OCI-LY7 (cell line): ENCODE results near the gene ACACB. TPM values are rescaled to one million over a fixed set of nuclear protein-coding genes. Genes with fewer than 3 reads are reported as not detected.

Experiments used
- BruUV-seq: library from RNA; stranded (reverse); fragments of 400-500 nt; replicated peaks from 2 replicates; lab custom pipeline; 2021; lab: Mats Ljungman, UMichigan
- CTCF ChIA-PET: fragments of 300-600 bp; sonication (Branson Sonifier 250); formaldehyde crosslinking; loops from one replicate; lab custom pipeline; 2022; ENCODE audit warnings: antibody characterized with exemption; ENCODE audit not compliant: unreplicated experiment; lab: Charles Lee
- POLR2A ChIA-PET: fragments of 300-600 bp; sonication (Branson Sonifier 250); formaldehyde crosslinking; loops from one replicate; lab custom pipeline; 2022; ENCODE audit warnings: antibody characterized with exemption; lab: Charles Lee
- DNase-seq: peaks from one replicate; pipeline ENCODE4 v3.0.0-alpha.2; 2015; ENCODE audit warnings: low spot score
- H2AFZ ChIP-seq: fragments of 200-600 bp; sonication (generic), shearing (Covaris generic); 2 replicates; pipeline ENCODE4 v1.6.1; 2014; ENCODE audit warnings: mild to moderate bottlenecking, antibody characterized with exemption, low read length, moderate library complexity
- H3K27ac ChIP-seq: fragments of 200-600 bp; sonication (generic); 2 replicates; pipeline ENCODE4 v1.5.1; 2014; ENCODE audit warnings: mixed run types, low read depth, mild to moderate bottlenecking, moderate library complexity, low read length, inconsistent platforms; ENCODE audit not compliant: poor library complexity, severe bottlenecking
- H3K36me3 ChIP-seq: fragments of 200-600 bp; sonication (generic); 2 replicates; pipeline ENCODE4 v1.6.1; 2014; ENCODE audit warnings: mild to moderate bottlenecking, antibody characterized with exemption, low read length, moderate library complexity, mixed read lengths; ENCODE audit not compliant: insufficient read depth
- H3K4me1 ChIP-seq: fragments of 200-600 bp; sonication (generic); 2 replicates; pipeline ENCODE4 v1.5.1; 2014; ENCODE audit warnings: mild to moderate bottlenecking, low read length; ENCODE audit not compliant: insufficient read depth, poor library complexity, severe bottlenecking
- H3K4me2 ChIP-seq: fragments of 200-600 bp; sonication (generic); 2 replicates; pipeline ENCODE4 v1.6.1; 2014; ENCODE audit warnings: mild to moderate bottlenecking, low read length
- H3K4me3 ChIP-seq: fragments of 200-600 bp; sonication (generic); 2 replicates; pipeline ENCODE4 v1.5.1; 2014; ENCODE audit warnings: mild to moderate bottlenecking, low read depth, low read length; ENCODE audit not compliant: poor library complexity, severe bottlenecking
- H3K79me2 ChIP-seq: fragments of 200-600 bp; sonication (generic); 2 replicates; pipeline ENCODE4 v1.6.1; 2016; ENCODE audit warnings: low read depth, mild to moderate bottlenecking, low read length, moderate library complexity, mixed read lengths; ENCODE audit not compliant: insufficient read depth
- H3K9me2 ChIP-seq: fragments of 200-600 bp; sonication (generic); 2 replicates; pipeline ENCODE4 v1.6.1; 2016; ENCODE audit warnings: mild to moderate bottlenecking, low read length, mixed read lengths; ENCODE audit not compliant: insufficient read depth
- H3K9me3 ChIP-seq: fragments of 200-600 bp; sonication (generic); 2 replicates; pipeline ENCODE4 v1.6.1; 2014; ENCODE audit warnings: mild to moderate bottlenecking, mixed run types, low read length, mixed read lengths
- H4K20me1 ChIP-seq: fragments of 200-600 bp; sonication (generic); 2 replicates; pipeline ENCODE4 v1.6.1; 2014; ENCODE audit warnings: mild to moderate bottlenecking, antibody characterized with exemption, low read length, moderate library complexity, mixed read lengths; ENCODE audit not compliant: insufficient read depth
- EZH2phosphoT487 ChIP-seq: fragments of 200-600 bp; sonication (generic); IDR thresholded peaks from 2 replicates; pipeline ENCODE4 v1.6.1; 2018; ENCODE audit warnings: low read depth, borderline replicate concordance, mild to moderate bottlenecking, mixed run types, antibody characterized with exemption, low read length, moderate library complexity, mixed read lengths
- intact Hi-C: fragments of 100-400 bp; cut with micrococcal nuclease; formaldehyde crosslinking; loops from one replicate; pipeline ENCODE4 v1.10.0; 2022; ENCODE audit not compliant: unreplicated experiment
- total RNA-seq, 2 experiments: library from RNA; depleted of rRNA in 1 of 2; stranded (reverse); fragments of >200 nt in 1 of 2; shearing (Covaris generic) in 1 of 2; gene quantifications; 2 replicates each; pipeline ENCODE4 v1.2.3, GENCODE V29; 2014 to 2022
- TF ChIP-seq, protein P1 (sequence below): fragments of 200-600 bp; sonication (generic); conservative IDR thresholded peaks from 2 replicates; pipeline ENCODE4 v1.5.1; 2014; ENCODE audit warnings: mild to moderate bottlenecking, antibody characterized with exemption, low read length, moderate library complexity, mixed read lengths

The ACACB gene
- total RNA-seq, 2 experiments from 2014 or later, result 19.7 to 45.1 TPM

DNA sequence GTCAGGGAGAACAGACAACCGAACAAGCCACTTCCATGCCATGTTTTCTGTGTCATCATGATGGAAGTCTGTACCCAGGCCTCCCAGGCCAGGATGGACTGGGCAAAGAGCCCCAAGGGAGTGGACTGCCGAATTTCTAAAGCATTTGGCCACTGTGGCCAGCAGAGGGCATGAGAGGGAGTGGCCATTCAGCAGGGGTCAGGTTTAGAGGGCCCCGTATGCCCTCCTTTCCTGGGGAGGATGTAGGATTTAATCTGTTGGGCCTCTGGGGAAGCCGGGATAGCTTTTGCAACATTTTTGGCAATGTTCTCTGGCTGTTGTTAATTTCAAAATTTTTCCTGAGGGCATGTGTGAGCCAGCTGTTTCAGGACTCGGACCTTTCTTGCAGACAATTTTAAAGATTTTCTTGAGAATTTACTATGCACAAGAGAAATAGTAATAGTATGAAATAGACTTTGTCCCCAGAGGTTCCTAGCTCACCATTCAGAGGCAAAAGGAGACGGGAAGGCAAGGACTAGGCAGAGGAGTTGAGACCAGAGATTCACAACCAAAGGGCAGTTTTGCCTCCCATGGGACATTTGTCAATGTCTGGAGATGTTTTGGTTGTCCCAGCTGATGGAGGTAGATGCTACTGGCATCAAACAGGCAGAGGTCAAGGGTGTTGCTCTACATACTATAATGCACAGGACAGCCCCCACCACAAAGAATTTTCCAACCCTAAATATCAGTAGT is 18.0 kb downstream of the ACACB start:
- CTCF ChIA-PET, result no interaction called here
- Histone ChIP-seq H2AFZ (no peak overlapping the region), H3K4me1 (peaks cover 28% of the 10 kb centered on the region), H3K4me2 (no peak overlapping the region), H3K4me3 (no peak overlapping the region), H4K20me1 (no peaks in the 10 kb centered on the region), H3K27ac (no peak overlapping the region), H3K9me2 (no peaks in the 10 kb centered on the region), H3K79me2 (no peaks in the 10 kb centered on the region), H3K36me3 (no peaks in the 10 kb centered on the region), H3K9me3 (peaks cover 11% of the 10 kb centered on the region; the same call in 1 of the 2 replicates)
- POLR2A ChIA-PET, result interaction anchor here (1.2 kb wide), 1 partner anchor 9 kb away, joined by 6 read pairs; no protein-coding TSS in a partner anchor
- intact Hi-C loops, result no loop called here
- BruUV-seq, result no TSS peak
- DNase-seq, result no peak
- TF ChIP-seq EZH2phosphoT487, result no peak
- TF ChIP-seq, protein P1, sequence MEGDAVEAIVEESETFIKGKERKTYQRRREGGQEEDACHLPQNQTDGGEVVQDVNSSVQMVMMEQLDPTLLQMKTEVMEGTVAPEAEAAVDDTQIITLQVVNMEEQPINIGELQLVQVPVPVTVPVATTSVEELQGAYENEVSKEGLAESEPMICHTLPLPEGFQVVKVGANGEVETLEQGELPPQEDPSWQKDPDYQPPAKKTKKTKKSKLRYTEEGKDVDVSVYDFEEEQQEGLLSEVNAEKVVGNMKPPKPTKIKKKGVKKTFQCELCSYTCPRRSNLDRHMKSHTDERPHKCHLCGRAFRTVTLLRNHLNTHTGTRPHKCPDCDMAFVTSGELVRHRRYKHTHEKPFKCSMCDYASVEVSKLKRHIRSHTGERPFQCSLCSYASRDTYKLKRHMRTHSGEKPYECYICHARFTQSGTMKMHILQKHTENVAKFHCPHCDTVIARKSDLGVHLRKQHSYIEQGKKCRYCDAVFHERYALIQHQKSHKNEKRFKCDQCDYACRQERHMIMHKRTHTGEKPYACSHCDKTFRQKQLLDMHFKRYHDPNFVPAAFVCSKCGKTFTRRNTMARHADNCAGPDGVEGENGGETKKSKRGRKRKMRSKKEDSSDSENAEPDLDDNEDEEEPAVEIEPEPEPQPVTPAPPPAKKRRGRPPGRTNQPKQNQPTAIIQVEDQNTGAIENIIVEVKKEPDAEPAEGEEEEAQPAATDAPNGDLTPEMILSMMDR, result peak; percentile 70

DNA sequence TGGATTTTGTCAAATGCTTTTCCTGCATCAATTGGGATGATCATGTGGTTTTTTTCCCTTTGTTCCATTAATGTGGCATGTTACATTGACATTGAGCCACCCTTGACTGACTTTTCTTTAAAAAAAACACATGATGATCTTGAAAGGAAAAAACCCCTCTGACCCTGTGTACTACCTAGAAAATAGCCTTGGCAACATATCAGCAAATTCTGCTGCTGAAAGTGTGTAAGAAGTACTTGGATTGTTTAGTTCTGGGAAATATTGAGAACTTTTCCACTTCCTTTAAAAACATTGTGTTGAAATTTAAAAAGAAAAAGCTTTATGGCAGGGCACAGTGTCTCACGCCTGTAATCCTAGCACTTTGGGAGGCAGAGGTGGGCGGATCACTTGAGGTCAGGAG is 20.7 kb downstream of the ACACB start:
- no TSS peak for BruUV-seq

More for the DNA sequence above, 20.7 kb downstream of the ACACB start:
- H3K4me3 ChIP-seq, result no peak overlapping the region
- H3K27ac ChIP-seq, result no peak overlapping the region
- H3K4me1 ChIP-seq, result peaks cover 4% of the 10 kb centered on the region
- no peak for DNase-seq
- H3K36me3 ChIP-seq, result no peaks in the 10 kb centered on the region
- POLR2A ChIA-PET, result interaction anchor here (0.6 to 1.7 kb wide), 4 partner anchors 11 to 570 kb away, joined by 3 to 6 read pairs (median 4); no protein-coding TSS in a partner anchor
- no peak overlapping the region for H2AFZ ChIP-seq
- H3K79me2 ChIP-seq, result no peaks in the 10 kb centered on the region
- TF ChIP-seq EZH2phosphoT487, result no peak
- TF ChIP-seq, protein P1, result no peak
- CTCF ChIA-PET, result no interaction called here
- H3K4me2 ChIP-seq, result no peak overlapping the region
- H3K9me3 ChIP-seq, result peaks cover 11% of the 10 kb centered on the region; the same call in 1 of the 2 replicates
- H4K20me1 ChIP-seq, result no peaks in the 10 kb centered on the region
- intact Hi-C loops, result no loop called here
- no peaks in the 10 kb centered on the region for H3K9me2 ChIP-seq
